PC-3 (cell line): ENCODE results near the gene RABGAP1L. TPM values are rescaled to one million over a fixed set of nuclear protein-coding genes. Genes with fewer than 3 reads are reported as not detected.
"Not testable (repeated sequence)": the region's sequence is repeated elsewhere in the genome, so short reads cannot be mapped to it uniquely, and the experiment has no call there.

Source experiments
- ATAC-seq: fragments of 200-7000 bp; cut with Tn5 transposase; 2 replicates; pipeline ENCODE4 v1.9.1; 2020; ENCODE audit warnings: mild to moderate bottlenecking, moderate library complexity
- BruUV-seq: library from RNA; stranded (reverse); fragments of 400-500 nt; replicated peaks from 2 replicates; lab custom pipeline; 2021; lab: Mats Ljungman, UMichigan
- CTCF ChIA-PET: fragments of 300-600 bp; sonication (Branson Sonifier 250); formaldehyde crosslinking; loops from one replicate; lab custom pipeline; 2022; ENCODE audit warnings: antibody characterized with exemption; lab: Charles Lee
- POLR2A ChIA-PET: fragments of 300-600 bp; sonication (Branson Sonifier 250); formaldehyde crosslinking; loops from one replicate; lab custom pipeline; 2022; ENCODE audit warnings: antibody characterized with exemption; ENCODE audit not compliant: unreplicated experiment; lab: Charles Lee
- DNase-seq: peaks from one replicate; pipeline ENCODE4 v3.0.0-alpha.2; 2015
- H2AFZ ChIP-seq: fragments of 300-600 bp; sonication (generic); 2 replicates; pipeline ENCODE4 v1.6.0; 2016; ENCODE audit warnings: antibody characterized with exemption, low read length
- H3F3A ChIP-seq: fragments of 300-600 bp; sonication (generic); one replicate; pipeline ENCODE4 v1.6.0; 2017; ENCODE audit warnings: antibody characterized with exemption, low read length, control low read depth, mild to moderate bottlenecking; ENCODE audit not compliant: unreplicated experiment
- H3K27ac ChIP-seq: fragments of 300-600 bp; sonication (generic); 2 replicates; pipeline ENCODE4 v1.5.1; 2016; ENCODE audit warnings: mild to moderate bottlenecking, low read length
- H3K27me3 ChIP-seq: fragments of 300-600 bp; sonication (generic); 2 replicates; pipeline ENCODE4 v1.6.1; 2016; ENCODE audit warnings: low read length, mixed read lengths
- H3K36me3 ChIP-seq: fragments of 300-600 bp; sonication (generic); 2 replicates; pipeline ENCODE4 v1.6.1; 2016; ENCODE audit warnings: low read depth, mixed run types, low read length, mixed read lengths
- H3K4me1 ChIP-seq: fragments of 300-600 bp; sonication (generic); 2 replicates; pipeline ENCODE4 v1.5.1; 2016; ENCODE audit warnings: low read length; ENCODE audit not compliant: insufficient read depth
- H3K4me2 ChIP-seq: fragments of 300-600 bp; sonication (generic); 2 replicates; pipeline ENCODE4 v1.6.0; 2016; ENCODE audit warnings: low read length
- H3K4me3 ChIP-seq: fragments of 300-600 bp; sonication (generic); 2 replicates; pipeline ENCODE4 v1.5.1; 2016; ENCODE audit warnings: mild to moderate bottlenecking, low read length, mixed read lengths
- H3K79me2 ChIP-seq: fragments of 300-600 bp; sonication (generic); 2 replicates; pipeline ENCODE4 v1.6.1; 2017; ENCODE audit warnings: low read length, mixed read lengths
- H3K9ac ChIP-seq: fragments of 300-600 bp; sonication (generic); 2 replicates; pipeline ENCODE4 v1.6.0; 2016; ENCODE audit warnings: mild to moderate bottlenecking, low read length
- H3K9me2 ChIP-seq: fragments of 300-600 bp; sonication (generic); replicated peaks from 2 replicates; pipeline ENCODE4 v1.6.1; 2016; ENCODE audit warnings: mixed run types, low read length, mixed read lengths
- H3K9me3 ChIP-seq: fragments of 300-600 bp; sonication (generic); 2 replicates; pipeline ENCODE4 v1.6.1; 2016; ENCODE audit warnings: low read length, mixed read lengths
- H4K20me1 ChIP-seq: fragments of 300-600 bp; sonication (generic); 2 replicates; pipeline ENCODE4 v1.6.1; 2016; ENCODE audit warnings: low read length, mixed read lengths
- EZH2 ChIP-seq: fragments of 300-600 bp; sonication (generic); IDR thresholded peaks from one replicate; pipeline ENCODE4 v1.6.1; 2017; ENCODE audit warnings: antibody characterized with exemption, mild to moderate bottlenecking, low read length; ENCODE audit not compliant: unreplicated experiment
- EZH2phosphoT487 ChIP-seq: fragments of 300-600 bp; sonication (generic); IDR thresholded peaks from 2 replicates; pipeline ENCODE4 v1.6.1; 2018; ENCODE audit warnings: mild to moderate bottlenecking, antibody characterized with exemption, low read length, borderline replicate concordance
- intact Hi-C: fragments of 100-400 bp; cut with micrococcal nuclease; formaldehyde crosslinking; loops from 2 replicates; pipeline ENCODE4 v1.9.0; 2023
- total RNA-seq: library from RNA; depleted of rRNA; stranded (reverse); fragments of >200 nt; gene quantifications from 2 replicates; pipeline ENCODE4 v1.2.3, GENCODE V29; 2014
- TF ChIP-seq, protein P1 (sequence below): fragments of 300-600 bp; sonication (generic); conservative IDR thresholded peaks from 2 replicates; pipeline ENCODE4 v1.5.1; 2017; ENCODE audit warnings: antibody characterized with exemption, low read depth, mild to moderate bottlenecking, low read length

The RABGAP1L gene
- total RNA-seq, 1 experiment from 2014 or later: 24.4 TPM

GRCh38 chr1:175040324-175040879, 881.1 kb downstream of the RABGAP1L start:
- DNase-seq: no peak
- H3K9me2 ChIP-seq: no peaks in the 10 kb centered on the region
- no peak overlapping the region for H3K9ac ChIP-seq
- POLR2A ChIA-PET: no interaction called here
- H3K79me2 ChIP-seq: no peaks in the 10 kb centered on the region
- no peak overlapping the region for H3K4me3 ChIP-seq
- H3K4me1 ChIP-seq: no peaks in the 10 kb centered on the region
- H3K9me3 ChIP-seq: no peaks in the 10 kb centered on the region
- no peak overlapping the region for H2AFZ ChIP-seq
- H3K36me3 ChIP-seq: no peaks in the 10 kb centered on the region
- no peak for ATAC-seq
- no peaks in the 10 kb centered on the region for H3F3A ChIP-seq
- H3K4me2 ChIP-seq: no peak overlapping the region
- no peak overlapping the region for H3K27ac ChIP-seq
- CTCF ChIA-PET: no interaction called here
- no TSS peak for BruUV-seq
- no peaks in the 10 kb centered on the region for H3K27me3 ChIP-seq
- intact Hi-C loops: no loop called here
- TF ChIP-seq EZH2phosphoT487 (no peak), EZH2 (no peak)
- TF ChIP-seq, protein P1, sequence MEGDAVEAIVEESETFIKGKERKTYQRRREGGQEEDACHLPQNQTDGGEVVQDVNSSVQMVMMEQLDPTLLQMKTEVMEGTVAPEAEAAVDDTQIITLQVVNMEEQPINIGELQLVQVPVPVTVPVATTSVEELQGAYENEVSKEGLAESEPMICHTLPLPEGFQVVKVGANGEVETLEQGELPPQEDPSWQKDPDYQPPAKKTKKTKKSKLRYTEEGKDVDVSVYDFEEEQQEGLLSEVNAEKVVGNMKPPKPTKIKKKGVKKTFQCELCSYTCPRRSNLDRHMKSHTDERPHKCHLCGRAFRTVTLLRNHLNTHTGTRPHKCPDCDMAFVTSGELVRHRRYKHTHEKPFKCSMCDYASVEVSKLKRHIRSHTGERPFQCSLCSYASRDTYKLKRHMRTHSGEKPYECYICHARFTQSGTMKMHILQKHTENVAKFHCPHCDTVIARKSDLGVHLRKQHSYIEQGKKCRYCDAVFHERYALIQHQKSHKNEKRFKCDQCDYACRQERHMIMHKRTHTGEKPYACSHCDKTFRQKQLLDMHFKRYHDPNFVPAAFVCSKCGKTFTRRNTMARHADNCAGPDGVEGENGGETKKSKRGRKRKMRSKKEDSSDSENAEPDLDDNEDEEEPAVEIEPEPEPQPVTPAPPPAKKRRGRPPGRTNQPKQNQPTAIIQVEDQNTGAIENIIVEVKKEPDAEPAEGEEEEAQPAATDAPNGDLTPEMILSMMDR: no peak
- H4K20me1 ChIP-seq: no peaks in the 10 kb centered on the region

GRCh38 chr1:175042650-175043049, 883.3 kb downstream of the RABGAP1L start:
- Histone ChIP-seq H3K4me2 (no peak overlapping the region), H3K4me3 (no peak overlapping the region), H3K9ac (no peak overlapping the region), H3F3A (no peaks in the 10 kb centered on the region), H3K4me1 (no peaks in the 10 kb centered on the region), H3K36me3 (no peaks in the 10 kb centered on the region), H3K27ac (no peak overlapping the region), H3K27me3 (no peaks in the 10 kb centered on the region), H4K20me1 (no peaks in the 10 kb centered on the region), H3K79me2 (no peaks in the 10 kb centered on the region), H3K9me3 (no peaks in the 10 kb centered on the region), H2AFZ (no peak overlapping the region), H3K9me2 (no peaks in the 10 kb centered on the region)
- no TSS peak for BruUV-seq
- ChIA-PET CTCF (no interaction called here), POLR2A (no interaction called here)
- intact Hi-C loops: no loop called here
- TF ChIP-seq, protein P1: no peak
- TF ChIP-seq EZH2phosphoT487: no peak
- DNase-seq: no peak
- ATAC-seq: no peak

DNA sequence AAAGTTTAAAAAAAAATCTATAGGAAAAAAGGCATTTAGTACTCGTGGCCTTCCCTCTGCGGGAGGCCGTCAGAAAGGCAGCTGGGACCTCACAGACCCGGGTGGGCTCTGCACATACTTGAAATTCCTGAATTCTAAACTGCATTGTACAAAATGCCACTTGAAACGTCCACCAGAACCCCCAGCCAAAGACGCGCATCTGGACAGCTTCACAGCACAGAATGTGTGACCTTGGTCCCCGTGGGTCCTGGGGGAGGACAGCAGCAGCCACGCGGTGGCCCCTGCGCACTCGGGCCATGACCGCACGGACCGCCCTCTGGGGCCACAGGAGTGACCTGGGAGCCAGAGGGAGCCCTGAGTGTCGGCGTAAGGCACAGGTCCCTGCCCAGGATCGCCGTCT, 884.5 kb downstream of the RABGAP1L start:
- Histone ChIP-seq H4K20me1 (no peaks in the 10 kb centered on the region), H3K9me3 (no peaks in the 10 kb centered on the region), H3K27ac (no peak overlapping the region), H3K9ac (no peak overlapping the region), H3K36me3 (no peaks in the 10 kb centered on the region), H3K4me2 (no peak overlapping the region), H3K4me3 (no peak overlapping the region), H3K27me3 (peaks cover 4% of the 10 kb centered on the region; the same call in 1 of the 2 replicates), H2AFZ (no peak overlapping the region), H3K9me2 (no peaks in the 10 kb centered on the region), H3K79me2 (no peaks in the 10 kb centered on the region), H3F3A (no peaks in the 10 kb centered on the region), H3K4me1 (no peaks in the 10 kb centered on the region)
- no TSS peak for BruUV-seq
- ChIA-PET CTCF (no interaction called here), POLR2A (no interaction called here)
- TF ChIP-seq EZH2 (no peak), EZH2phosphoT487 (no peak)
- TF ChIP-seq, protein P1: no peak
- no peak for ATAC-seq
- intact Hi-C loops: no loop called here
- no peak for DNase-seq

- H3K79me2 ChIP-seq, H3K36me3 ChIP-seq, POLR2A ChIA-PET, H3K9me2 ChIP-seq, BruUV-seq, H3K4me1 ChIP-seq, H3K4me2 ChIP-seq, H3K9me3 ChIP-seq, ATAC-seq, H3K9ac ChIP-seq, H3F3A ChIP-seq, intact Hi-C loops, H4K20me1 ChIP-seq, CTCF ChIA-PET, H3K4me3 ChIP-seq, DNase-seq, H3K27ac ChIP-seq, H2AFZ ChIP-seq: not testable (repeated sequence)
- peaks cover 10% of the 10 kb centered on the region for H3K27me3 ChIP-seq
Measured at GRCh38 chr1:175044591-175044990, 885.3 kb downstream of the RABGAP1L start.
